Nephron (organoid): ENCODE data around the gene CACNA2D4.

Experiments used
- H3K27ac Mint-ChIP-seq, 3 experiments: 2 replicates each; pipeline ENCODE4 v1.8.0; 2020; ENCODE audit warnings: mixed read lengths in 3 of 3, mild to moderate bottlenecking in 2 of 3, moderate library complexity in 1 of 3
- H3K27me3 Mint-ChIP-seq: 2 replicates; pipeline ENCODE4 v1.8.0; 2021; ENCODE audit warnings: low read depth, mild to moderate bottlenecking, moderate library complexity, mixed read lengths
- H3K36me3 Mint-ChIP-seq: 2 replicates; pipeline ENCODE4 v1.8.0; 2020; ENCODE audit warnings: low read depth, mixed read lengths
- H3K4me1 Mint-ChIP-seq: 2 replicates; pipeline ENCODE4 v1.8.0; 2020; ENCODE audit warnings: mixed read lengths
- H3K4me3 Mint-ChIP-seq, 3 experiments: 2 replicates each; pipeline ENCODE4 v1.8.0; 2020; ENCODE audit warnings: mild to moderate bottlenecking in 3 of 3, mixed read lengths in 3 of 3, moderate library complexity in 2 of 3
- H3K9me3 Mint-ChIP-seq: 2 replicates; pipeline ENCODE4 v1.8.0; 2020; ENCODE audit warnings: mixed read lengths
- CTCF ChIP-seq, 3 experiments: fragments of 200-600 bp; sonication (generic); IDR thresholded peaks; one replicate each; pipeline ENCODE4 v1.5.0; 2021; ENCODE audit warnings: antibody characterized with exemption in 3 of 3; ENCODE audit not compliant: unreplicated experiment in 3 of 3

The CACNA2D4 gene

GRCh38 chr12:1749019-1749418, 169.4 kb downstream of the CACNA2D4 start:
- Mint-ChIP-seq H3K27ac (no peak overlapping the region), H3K36me3 (peaks cover 58% of the 10 kb centered on the region), H3K4me3 (no peak overlapping the region), H3K9me3 (peaks cover 36% of the 10 kb centered on the region), H3K4me1 (no peaks in the 10 kb centered on the region), H3K27me3 (no peaks in the 10 kb centered on the region)
- TF ChIP-seq CTCF (IDR thresholded peaks at IDR 0.05; ENCODE audit: unreplicated experiment in 3 of 3): no peak

GRCh38 chr12:1747609-1748008, 170.8 kb downstream of the CACNA2D4 start:
- no peak for TF ChIP-seq CTCF (IDR thresholded peaks at IDR 0.05; ENCODE audit: unreplicated experiment in 3 of 3)
- Mint-ChIP-seq H3K4me3 (no peak overlapping the region), H3K36me3 (peaks cover 65% of the 10 kb centered on the region), H3K4me1 (no peaks in the 10 kb centered on the region), H3K27me3 (no peaks in the 10 kb centered on the region), H3K9me3 (peaks cover 36% of the 10 kb centered on the region), H3K27ac (no peak overlapping the region)

- H3K36me3 Mint-ChIP-seq: peaks cover 66% of the 10 kb centered on the region
- peaks cover 34% of the 10 kb centered on the region for H3K9me3 Mint-ChIP-seq
Measured at GRCh38 chr12:1744932-1745331, 173.5 kb downstream of the CACNA2D4 start.

More at GRCh38 chr12:1744932-1745331, 173.5 kb downstream of the CACNA2D4 start:
- TF ChIP-seq CTCF (IDR thresholded peaks at IDR 0.05; ENCODE audit: unreplicated experiment in 3 of 3): no peak
- H3K4me3 Mint-ChIP-seq: no peak overlapping the region
- H3K27me3 Mint-ChIP-seq: no peaks in the 10 kb centered on the region
- H3K4me1 Mint-ChIP-seq: peaks cover 18% of the 10 kb centered on the region
- H3K27ac Mint-ChIP-seq: no peak overlapping the region
